HG02885 (cell line): ENCODE measurements around the gene TAF4B.
"Not testable (repeated sequence)": the region's sequence is repeated elsewhere in the genome, so short reads cannot be mapped to it uniquely, and the experiment has no call there.

Experiments
- ATAC-seq: cut with Tn5 transposase; IDR thresholded peaks from one replicate; pipeline ENCODE4 v1.9.1; 2021; ENCODE audit warnings: mild to moderate bottlenecking; ENCODE audit not compliant: unreplicated experiment, poor library complexity

The TAF4B gene

DNA sequence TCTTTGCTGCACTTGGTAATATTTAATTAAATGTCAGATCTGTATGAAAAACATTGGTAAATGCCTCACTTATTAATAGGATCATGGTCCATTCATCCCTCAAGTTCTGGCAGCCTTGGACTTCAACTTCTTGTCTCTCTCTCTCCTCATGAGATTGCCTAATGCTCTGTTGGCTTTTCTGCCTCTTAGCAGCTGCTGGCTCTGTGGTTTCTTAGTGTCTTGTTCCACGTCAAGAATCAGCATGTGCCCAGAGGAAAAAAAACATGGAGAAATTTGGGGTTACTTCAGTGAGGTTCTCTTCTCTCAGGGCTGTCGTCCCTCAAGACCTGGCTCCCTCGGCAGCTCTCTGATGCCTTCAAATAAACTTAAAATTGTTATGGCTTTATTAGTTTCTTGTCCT lies 75.4 kb downstream of the TAF4B start:
- ATAC-seq, result no peak

DNA sequence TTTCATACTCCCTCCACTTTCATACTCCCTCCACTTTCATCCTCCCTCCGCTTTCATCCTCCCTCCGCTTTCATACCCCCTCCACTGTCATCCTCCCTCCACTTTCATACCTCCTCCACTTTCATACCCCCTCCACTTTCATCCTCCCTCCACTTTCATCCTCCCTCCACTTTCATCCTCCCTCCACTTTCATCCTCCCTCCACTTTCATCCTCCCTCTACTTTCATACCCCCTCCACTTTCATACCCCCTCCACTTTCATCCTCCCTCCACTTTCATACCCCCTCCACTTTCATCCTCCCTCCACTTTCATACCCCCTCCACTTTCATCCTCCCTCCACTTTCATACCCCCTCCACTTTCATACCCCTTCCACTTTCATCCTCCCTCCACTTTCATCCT lies 77.0 kb downstream of the TAF4B start:
- not testable (repeated sequence) for ATAC-seq

DNA sequence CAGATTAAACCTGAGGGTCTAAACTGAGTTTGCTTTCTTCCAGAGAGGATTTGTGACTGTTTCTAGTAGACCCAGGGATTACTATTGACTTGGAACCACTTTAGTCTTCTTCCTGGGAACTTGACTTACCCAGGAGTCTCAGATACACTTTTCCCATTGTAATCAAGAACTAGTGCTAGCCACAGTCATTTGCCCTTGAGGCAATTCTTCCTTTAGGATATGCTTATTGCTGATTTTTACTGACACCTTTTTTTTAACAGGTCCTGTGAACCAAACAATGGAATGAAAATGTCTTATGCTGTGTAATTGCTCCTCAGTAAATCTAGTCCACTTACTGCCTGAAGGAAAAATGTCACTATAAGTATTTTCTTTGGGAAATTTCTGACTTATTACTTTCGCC lies 78.3 kb downstream of the TAF4B start:
- ATAC-seq, result no peak

DNA sequence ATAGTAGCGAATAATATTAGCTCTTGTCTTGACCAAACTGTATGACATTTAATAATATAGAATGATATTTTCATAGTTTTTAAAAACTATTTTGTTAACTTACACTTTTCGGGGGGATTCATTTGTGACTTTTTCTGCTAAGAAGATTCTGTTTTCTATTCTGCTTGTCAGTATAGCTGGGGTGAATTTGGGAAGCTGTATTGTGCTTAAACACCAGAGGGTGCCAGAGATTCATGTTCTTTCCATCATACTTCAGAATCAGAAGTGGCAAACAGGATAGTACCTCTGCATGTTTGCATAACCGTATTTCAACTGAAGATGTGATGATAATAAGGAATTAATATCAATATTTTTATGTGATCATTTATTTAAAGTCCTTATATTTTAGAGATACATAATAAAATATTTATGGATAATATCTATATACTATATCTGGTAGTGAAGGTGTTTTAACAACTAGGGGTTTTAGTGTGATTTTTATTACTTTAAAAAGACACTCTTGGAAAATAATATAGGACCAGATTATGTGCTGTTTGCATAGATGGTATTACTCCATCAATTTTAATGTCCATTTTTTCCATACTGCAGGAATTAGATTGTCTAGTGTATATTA lies 81.0 kb downstream of the TAF4B start:
- peak; percentile 84 for ATAC-seq

DNA sequence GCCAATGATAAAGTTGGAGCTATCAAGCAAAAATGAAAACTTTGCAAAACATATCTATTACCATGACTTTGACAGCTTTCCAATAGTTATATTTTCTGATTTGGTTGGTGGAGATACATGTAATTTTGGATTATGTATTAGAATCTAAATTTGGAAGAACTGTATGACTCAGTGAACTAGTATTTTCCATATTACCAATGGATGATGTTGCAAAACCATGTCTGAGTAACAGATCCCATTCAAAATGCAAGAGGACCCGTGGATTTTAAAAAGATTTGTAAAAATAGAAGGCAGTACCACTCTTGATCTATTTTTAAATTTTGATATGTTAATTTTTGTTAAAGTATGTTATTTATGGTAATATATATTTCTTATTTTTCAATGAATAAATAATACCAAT lies 83.0 kb downstream of the TAF4B start:
- no peak for ATAC-seq

DNA sequence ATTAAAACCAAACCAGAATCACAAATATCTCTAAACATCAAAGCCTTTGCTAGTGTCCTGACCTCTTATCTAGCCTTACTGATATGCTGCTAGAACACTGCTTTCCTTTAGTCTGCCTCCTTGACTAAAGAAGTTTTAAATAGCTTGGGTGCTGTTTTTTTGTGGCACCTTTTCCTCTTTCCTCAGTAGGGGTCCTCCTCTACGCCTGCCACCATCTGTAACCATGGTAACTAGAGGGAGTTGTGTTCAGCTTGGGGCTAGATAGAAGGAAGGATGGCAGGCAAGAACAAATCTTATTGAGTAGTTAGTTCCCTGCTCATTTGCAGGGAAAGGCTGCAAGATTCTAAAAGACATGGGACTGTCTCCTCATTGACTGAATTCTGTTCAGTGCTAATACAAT lies 86.0 kb downstream of the TAF4B start:
- no peak for ATAC-seq

DNA sequence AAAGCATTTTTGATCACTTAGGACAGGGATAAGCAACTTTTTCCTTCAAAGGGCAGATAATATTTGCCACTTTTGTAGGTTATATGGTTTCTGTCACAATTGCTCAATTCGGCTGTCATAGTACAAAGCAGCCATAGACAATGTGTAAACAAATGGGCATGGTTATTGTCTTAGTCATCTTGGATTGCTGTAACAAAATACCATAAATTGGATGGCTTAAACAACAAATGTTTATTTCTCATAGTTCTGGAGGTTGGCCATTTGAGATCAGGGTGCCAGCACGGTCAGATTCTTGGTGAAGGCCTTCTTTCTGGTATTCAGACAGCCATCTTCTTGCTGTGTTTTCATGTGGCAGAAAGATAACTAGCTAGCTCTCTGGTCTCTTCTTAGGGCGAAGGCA lies 91.2 kb downstream of the TAF4B start:
- ATAC-seq, result no peak

DNA sequence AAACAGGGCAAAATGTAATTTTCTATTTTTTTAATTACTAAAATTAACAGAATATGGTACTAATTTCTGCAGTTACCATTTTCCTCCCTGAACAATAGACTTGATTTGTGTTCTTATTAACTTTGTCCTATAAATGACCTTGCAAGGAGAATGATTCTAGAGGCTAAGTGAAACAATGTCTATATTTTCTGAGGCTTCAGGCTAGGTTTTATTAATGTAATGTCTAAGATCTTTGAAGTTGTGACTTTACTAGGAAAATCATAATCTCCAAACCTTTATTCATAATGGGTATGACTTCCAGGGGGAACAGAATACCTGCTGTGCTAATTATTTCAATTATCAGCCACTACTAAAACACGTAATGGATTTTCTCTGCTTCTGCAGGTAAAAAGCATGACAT lies 94.4 kb downstream of the TAF4B start:
- no peak for ATAC-seq

DNA sequence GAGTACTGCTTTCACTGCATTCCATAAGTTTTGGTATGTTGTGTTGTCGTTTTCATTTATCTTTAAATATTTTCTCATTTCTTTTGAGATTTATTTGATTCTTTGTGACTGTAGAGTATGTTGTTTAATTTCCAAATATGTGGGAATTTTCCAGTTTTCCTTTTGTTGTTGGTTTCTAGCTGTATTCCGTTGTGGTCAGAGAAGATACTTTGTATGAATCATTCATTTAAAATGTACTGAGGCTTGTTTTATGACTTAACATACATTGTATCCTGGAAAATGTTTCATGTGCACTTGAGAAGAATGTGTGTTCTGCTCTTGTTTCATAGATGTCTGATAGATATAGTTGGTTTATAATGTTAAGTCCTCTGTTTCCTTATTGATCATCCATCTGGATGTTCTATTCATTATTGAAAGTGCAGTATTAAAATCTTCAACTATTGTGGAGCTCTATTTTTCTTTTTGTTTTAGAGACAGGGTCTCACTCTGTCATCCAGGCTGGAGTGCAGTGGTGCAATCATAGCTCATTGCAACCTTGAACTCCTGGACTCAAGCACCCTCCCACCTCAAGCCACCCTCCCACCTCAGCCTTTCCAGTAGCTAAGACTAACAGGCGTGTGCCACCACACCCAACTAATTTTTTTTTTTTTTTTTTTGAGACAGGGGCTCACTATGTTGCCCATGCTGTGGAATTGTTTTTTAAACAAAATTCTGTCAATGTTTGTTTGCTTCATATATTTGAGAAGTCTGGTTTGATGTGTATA lies 96.8 kb downstream of the TAF4B start:
- no peak for ATAC-seq

DNA sequence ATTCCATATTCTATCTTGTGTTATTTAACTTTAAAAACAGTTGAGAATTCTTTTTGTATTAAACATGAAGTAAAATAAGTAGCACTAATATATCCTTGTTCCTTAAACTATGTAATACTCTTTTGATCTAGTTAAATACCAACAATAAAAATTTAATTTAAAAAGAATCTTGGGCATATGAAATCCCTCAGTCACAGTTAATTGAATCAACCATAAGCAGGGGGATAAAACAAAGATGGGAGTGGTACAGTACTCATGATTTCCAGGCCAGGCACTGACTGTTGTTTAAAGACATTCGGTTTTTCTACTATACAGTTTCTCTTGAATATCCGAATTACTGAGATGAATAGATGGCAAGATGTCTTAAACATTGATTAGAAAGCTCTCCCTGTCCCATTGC lies 99.5 kb downstream of the TAF4B start:
- no peak for ATAC-seq

DNA sequence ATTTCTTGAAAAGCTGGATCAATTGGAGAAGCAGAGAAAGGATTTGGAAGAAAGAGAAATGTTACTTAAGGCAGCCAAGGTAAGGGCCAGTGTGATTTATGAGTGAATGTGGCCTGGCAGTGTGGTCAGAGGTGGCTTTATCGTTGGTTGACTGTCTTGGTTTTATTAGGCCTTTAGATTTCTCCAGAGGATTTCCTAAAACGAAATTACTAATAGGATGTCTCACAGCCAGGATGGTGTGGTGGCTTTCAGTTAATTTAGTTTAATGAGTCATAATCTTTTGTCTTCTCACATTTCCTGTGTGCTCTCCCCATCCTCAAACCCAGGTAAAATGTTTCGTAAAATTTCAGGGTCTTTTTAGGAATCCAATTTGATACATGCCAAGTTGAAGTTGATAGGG lies 100.8 kb downstream of the TAF4B start:
- ATAC-seq, result no peak

DNA sequence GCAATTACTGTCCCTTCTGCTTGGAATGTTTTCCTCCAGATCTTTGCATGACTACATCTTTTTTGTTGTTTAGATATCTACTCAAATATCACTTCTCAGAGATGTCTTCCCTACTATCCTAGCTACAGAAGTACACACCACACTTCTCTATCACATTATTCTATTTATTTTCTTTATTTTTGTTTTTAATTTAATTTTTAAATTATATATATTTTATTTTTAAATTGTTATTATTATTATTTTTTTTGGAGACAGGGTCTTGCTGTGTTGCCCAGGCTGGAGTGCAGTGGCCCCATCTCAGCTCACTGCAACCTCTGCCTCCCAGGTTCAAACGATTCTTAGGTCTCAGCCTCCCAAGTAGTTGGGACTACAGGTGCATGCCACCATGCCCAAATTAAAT lies 106.7 kb downstream of the TAF4B start:
- ATAC-seq, result no peak

DNA sequence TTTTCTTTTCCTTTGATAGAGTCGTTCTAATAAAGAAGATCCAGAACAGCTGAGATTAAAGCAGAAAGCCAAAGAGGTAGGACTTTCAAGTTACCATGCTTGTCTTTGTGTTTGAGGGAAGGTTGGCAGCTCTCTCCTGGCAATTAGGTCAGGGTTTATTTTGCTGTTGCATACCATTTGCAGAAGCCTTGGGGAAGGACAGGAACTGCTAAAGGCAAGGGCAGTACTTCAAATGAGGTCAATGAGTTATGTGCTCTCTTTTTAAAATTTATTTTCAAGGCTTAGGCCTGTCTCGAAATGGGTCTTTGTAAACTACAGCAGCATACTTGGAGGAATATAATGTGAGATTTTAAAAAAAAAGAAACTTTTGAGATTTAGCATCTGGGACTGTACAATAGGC lies 108.9 kb downstream of the TAF4B start:
- ATAC-seq, result no peak

DNA sequence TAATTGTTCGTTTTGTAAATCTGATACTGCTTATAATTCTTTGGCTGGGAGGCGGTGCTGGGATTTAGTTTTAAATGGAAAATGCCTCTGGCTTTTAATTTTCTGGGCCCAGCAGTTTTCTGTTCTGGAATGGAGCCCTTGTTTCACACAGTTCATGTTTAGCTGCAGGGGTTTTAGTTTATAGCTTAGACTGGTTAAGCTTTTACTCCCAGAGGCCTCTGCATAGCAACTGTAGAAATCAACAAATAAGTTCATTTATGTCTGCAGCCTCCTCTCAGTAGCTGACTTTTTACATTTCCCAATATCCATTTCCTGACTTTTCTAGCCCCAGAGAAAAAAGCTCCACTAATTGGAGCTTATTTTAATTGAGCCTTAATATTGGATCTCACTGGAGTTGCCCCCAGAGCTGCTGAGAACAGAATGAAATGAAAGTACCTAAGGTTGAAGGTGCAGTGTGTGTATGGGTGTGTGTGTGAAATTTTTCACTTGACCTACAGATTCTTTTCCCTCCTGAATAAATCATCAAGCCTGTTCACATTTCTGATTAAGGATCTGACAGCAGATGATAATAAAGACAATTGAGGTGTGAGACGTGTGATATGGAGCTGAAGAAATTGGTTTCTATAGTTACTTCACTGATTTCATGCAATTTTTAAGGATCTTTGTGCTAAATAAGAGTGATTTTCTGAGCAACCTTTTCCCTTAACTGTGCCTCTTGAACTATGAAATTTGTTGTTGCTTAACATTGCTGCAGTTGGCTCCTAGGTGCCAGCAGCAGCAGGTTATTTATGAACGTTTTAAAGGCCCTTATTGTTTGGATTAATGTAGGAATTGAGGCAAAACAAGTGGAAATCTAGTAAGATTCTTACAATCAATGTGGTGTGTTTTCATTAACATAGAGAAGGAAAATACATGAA lies 109.6 kb downstream of the TAF4B start:
- ATAC-seq, result no peak

DNA sequence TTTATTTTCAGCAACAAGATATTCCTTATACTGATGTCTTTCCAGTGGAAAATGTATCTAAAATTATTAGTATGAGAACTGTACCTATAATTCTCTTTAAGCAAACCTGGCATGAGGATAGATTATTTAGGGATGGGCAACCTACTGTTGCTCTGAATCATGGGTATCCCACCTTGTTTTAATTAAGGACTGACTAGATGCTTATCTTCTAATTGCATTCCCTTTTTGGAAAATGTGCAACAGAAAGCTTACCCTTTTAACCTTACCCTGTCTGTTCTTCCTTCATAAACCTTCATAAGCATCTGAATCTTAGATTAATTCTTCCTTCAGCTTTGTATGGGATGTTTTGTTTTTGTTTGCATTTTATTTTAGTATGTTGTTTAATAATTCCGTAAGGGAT lies 110.3 kb downstream of the TAF4B start:
- no peak for ATAC-seq

DNA sequence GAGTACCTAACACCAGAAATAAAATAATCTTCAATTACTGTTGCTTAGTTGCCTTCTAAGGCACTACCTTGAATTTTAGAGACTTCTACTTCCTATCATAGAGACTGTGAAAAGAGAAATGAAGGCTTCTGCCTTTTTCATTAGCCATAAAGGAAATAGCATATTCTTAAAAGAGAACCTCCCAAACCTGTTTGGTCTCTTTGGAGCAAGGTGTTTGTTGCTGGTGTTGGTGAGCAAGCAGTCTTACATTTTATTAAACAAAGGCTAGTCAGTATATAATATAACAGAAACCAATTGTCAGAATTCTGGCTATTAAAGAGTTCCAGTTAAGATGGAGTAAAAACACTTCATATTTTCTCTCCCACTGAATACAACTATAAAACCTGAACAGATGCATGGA lies 116.4 kb downstream of the TAF4B start:
- no peak for ATAC-seq

DNA sequence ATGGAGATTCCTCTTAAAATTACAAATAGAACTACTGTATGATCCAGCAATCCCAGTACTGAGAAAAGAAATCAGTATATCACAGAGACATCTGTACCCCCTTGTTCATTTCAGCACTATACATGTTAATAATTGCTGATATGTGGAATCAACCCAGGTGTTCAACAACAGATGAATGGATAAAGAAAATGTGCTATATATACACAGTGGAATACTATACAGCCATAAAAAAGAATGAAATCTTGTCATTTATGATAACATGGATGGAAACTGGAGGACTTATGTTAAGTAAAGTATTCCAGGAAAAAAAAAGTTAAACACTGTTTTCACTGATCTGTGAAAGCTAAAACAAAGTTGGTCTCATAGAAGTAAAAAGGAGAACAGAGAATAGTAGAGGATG lies 124.7 kb downstream of the TAF4B start:
- no peak for ATAC-seq

DNA sequence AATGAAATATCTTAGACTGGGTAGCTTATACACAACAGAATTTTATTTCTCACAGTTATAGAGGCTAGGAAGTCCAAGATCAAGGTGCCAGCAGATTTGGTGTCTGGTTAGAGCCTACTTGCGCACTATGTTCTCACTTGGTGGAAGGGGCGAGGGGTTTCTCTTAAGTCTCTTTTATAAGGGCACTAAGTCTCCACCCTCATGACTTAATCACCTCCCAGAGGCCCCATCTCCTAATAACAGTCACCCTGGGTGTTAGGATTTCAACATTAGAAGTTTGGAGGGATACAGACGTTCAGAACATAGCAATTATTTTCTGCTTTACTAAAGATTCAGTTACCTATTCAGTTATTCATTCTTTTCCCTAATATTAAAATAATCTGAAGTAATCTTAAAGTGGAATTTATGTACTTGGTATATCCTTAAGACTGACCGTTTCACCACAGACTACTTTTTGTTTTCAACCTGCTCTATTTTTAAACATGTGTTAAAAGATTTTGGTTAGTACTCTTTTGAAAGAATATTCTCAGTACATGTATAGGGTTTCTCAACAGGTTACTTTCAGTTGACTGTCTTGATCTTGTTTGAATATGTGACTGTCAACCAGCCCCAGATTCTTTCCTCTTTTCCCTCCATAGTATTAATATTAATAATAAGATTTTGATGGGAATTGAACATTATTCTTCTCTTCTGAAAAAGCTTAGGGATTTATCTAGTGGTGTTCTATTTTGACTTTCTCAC lies 130.0 kb downstream of the TAF4B start:
- ATAC-seq, result peak; percentile 71

DNA sequence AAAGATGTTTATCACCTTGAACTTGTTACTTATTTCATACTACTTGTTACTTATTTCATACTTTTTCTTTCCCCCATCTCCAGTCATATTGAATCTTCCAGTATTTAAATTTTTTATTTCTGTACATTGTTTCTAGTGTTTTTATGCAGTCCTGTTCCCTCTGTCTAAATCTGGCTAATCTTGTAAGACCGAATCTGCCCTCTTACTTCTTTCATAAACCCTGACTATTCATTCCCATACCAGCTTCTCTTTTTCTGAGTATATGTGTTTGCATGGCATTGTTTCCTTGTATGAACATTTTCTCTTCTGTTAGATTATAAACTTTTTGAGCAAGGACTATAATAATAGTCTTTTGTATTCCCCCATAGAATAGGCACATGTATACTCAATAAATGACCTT lies 131.7 kb downstream of the TAF4B start:
- ATAC-seq, result peak; percentile 45

DNA sequence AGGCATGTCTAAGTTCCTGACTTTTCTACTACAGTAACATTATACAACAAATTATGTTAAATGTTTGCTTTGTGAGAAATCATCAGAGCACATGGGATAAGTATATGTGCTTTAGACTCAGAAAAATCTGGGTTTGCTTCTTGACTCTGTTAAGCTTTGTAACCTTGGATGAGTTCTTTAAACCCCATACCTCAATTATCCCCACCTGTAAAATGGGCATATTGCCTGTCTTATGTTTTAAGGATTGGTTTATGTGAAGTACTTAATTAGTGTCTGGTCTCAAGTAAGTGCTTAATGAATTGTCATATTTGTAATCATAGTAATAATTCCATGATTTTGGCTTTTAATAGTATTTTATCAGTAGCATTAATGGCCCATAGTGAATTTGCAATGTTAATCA lies 135.8 kb downstream of the TAF4B start:
- no peak for ATAC-seq

DNA sequence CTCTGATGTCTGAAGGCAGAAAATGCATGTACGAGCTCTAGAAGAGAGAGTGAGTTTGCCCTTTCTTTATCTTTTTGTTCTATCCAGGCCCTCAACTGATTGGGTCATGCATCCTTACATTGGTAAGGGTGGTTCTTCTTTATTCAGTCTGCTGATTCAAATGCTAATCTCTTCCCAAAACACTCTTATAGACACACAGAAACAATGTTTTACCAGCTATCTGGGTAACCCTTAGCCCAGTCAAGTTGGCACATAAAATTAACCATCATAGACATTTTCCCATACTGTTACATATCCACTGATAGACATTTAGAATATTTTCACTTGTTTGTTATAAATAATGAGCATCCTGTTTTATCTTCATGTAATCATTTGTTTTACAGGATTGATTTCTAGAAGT lies 141.2 kb downstream of the TAF4B start:
- no peak for ATAC-seq
